ENCODE results near the gene QPCTL. TPM values are rescaled to one million over a fixed set of nuclear protein-coding genes. Genes with fewer than 3 reads are reported as not detected.

QPCTL gene
- total and polyA plus RNA-seq, 9 of the 15 experiments (the other 6 are each of a cell fraction or from before 2014, with no cell fraction given), result 0.99 to 31.3 (median 12.7) TPM

DNA sequence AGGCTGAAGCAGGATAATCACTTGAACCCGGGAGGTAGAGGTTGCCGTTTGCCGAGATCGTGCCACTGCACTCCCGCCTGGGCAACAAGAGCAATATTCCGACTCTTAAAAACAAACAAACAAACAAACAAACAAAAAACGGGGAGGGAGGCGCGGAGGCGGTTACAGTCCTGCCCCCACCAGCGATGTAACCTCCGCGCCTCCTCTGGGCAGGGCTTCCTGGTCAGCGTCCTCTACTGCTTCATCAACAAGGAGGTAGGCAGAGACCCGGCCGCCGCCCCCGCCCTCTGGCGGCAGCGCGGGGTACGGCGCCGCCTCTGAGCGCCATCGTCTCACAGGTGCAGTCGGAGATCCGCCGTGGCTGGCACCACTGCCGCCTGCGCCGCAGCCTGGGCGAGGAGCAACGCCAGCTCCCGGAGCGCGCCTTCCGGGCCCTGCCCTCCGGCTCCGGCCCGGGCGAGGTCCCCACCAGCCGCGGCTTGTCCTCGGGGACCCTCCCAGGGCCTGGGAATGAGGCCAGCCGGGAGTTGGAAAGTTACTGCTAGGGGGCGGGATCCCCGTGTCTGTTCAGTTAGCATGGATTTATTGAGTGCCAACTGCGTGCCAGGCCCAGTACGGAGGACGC lies 11.0 kb upstream of the QPCTL start (continued):
- TF ChIP-seq, protein P1, sequence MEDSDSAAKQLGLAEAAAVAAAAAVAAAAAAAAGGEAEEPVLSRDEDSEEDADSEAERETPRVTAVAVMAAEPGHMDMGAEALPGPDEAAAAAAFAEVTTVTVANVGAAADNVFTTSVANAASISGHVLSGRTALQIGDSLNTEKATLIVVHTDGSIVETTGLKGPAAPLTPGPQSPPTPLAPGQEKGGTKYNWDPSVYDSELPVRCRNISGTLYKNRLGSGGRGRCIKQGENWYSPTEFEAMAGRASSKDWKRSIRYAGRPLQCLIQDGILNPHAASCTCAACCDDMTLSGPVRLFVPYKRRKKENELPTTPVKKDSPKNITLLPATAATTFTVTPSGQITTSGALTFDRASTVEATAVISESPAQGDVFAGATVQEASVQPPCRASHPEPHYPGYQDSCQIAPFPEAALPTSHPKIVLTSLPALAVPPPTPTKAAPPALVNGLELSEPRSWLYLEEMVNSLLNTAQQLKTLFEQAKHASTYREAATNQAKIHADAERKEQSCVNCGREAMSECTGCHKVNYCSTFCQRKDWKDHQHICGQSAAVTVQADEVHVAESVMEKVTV (CRISPR knock-in tag; IDR thresholded peaks at IDR 0.05), result peak; percentile 19; the same call in 1 of the 2 replicates
- TF ChIP-seq ZNF263 (CRISPR knock-in tag; IDR thresholded peaks at IDR 0.05; ENCODE audit: borderline replicate concordance) (peak; percentile 45; the same call in 1 of the 2 replicates), ZNF507 (tag; conservative IDR thresholded peaks at IDR 0.05) (no peak), TAL1 (IDR thresholded peaks at IDR 0.05) (peak; percentile 11; the same call in 1 of the 2 replicates), DPF2 (IDR thresholded peaks at IDR 0.05) (peak; percentile 56), VEZF1 (CRISPR knock-in tag; IDR thresholded peaks at IDR 0.05) (peak; percentile 57; the same call in 1 of the 2 replicates), GABPB2 (CRISPR knock-in tag; conservative IDR thresholded peaks at IDR 0.05) (no peak), ZNF586 (CRISPR knock-in tag; conservative IDR thresholded peaks at IDR 0.05) (no peak), ZNF318 (IDR thresholded peaks at IDR 0.05; ENCODE audit: borderline replicate concordance in 1 of 2, low read depth in 1 of 2) (no peak), FOXK1 (CRISPR knock-in tag; IDR thresholded peaks at IDR 0.05; ENCODE audit: borderline replicate concordance) (peak; percentile 70; the same call in 1 of the 2 replicates), SOX6 (IDR thresholded peaks at IDR 0.05) (peak; percentile 29; the same call in 1 of the 2 replicates), EGR1 (conservative IDR thresholded peaks at IDR 0.05) (peak; percentile 78), ELF2 (CRISPR knock-in tag; IDR thresholded peaks at IDR 0.05) (peak; percentile 40; the same call in 1 of the 2 replicates), BCOR (IDR thresholded peaks at IDR 0.05) (0 out of 2 replicates have a peak, but pooled peaks have one; percentile 11), IRF9 (tag; IDR thresholded peaks at IDR 0.05) (no peak), RBM25 (IDR thresholded peaks at IDR 0.05; ENCODE audit: low read depth, low read length, severe bottlenecking) (no peak)

Data from K562 (cell line).